ENCODE data around the gene ANKFN1.

The ANKFN1 gene

GRCh38 chr17:56130631-56131030, 22.6 kb upstream of the ANKFN1 start:
- TF ChIP-seq CTCF (IDR thresholded peaks at IDR 0.05; ENCODE audit: insufficient read depth, low read length, poor library complexity, severe bottlenecking), result no peak
- TF ChIP-seq EZH2phosphoT487 (conservative IDR thresholded peaks at IDR 0.05; ENCODE audit: low read length), result no peak
- H3K9me2 ChIP-seq (replicated peaks; ENCODE audit: insufficient read depth, low read length), result no peaks in the 10 kb centered on the region
- H4K20me1 ChIP-seq (ENCODE audit: low read depth, low read length), result no peaks in the 10 kb centered on the region
- H3K27me3 ChIP-seq (ENCODE audit: low read length), result no peaks in the 10 kb centered on the region
- no peak overlapping the region for H2AFZ ChIP-seq (ENCODE audit: low read depth, low read length, severe bottlenecking)
- no peak overlapping the region for H3K4me2 ChIP-seq (ENCODE audit: low read depth, low read length, poor library complexity, severe bottlenecking)
- H3K9ac ChIP-seq (ENCODE audit: low read length), result no peak overlapping the region
- no peaks in the 10 kb centered on the region; the same call in 1 of the 2 replicates for H3K9me3 ChIP-seq (ENCODE audit: insufficient read depth, low read length)
- no peaks in the 10 kb centered on the region for H3F3A ChIP-seq (ENCODE audit: insufficient read depth)
- H3K79me2 ChIP-seq (ENCODE audit: insufficient read depth, low read length), result no peaks in the 10 kb centered on the region
- no peak overlapping the region for H3K4me3 ChIP-seq (ENCODE audit: insufficient read depth, low read length, poor library complexity, severe bottlenecking)
- H3K36me3 ChIP-seq (ENCODE audit: low read length), result no peaks in the 10 kb centered on the region
- H3K27ac ChIP-seq (ENCODE audit: low read depth, low read length), result no peak overlapping the region

GRCh38 chr17:56131431-56131830, 21.8 kb upstream of the ANKFN1 start:
- TF ChIP-seq EZH2phosphoT487 (conservative IDR thresholded peaks at IDR 0.05; ENCODE audit: low read length), result no peak
- no peak for TF ChIP-seq CTCF (IDR thresholded peaks at IDR 0.05; ENCODE audit: insufficient read depth, low read length, poor library complexity, severe bottlenecking)
- no peak overlapping the region for H2AFZ ChIP-seq (ENCODE audit: low read depth, low read length, severe bottlenecking)
- no peak overlapping the region for H3K4me3 ChIP-seq (ENCODE audit: insufficient read depth, low read length, poor library complexity, severe bottlenecking)
- H4K20me1 ChIP-seq (ENCODE audit: low read depth, low read length), result no peaks in the 10 kb centered on the region
- no peak overlapping the region for H3K27ac ChIP-seq (ENCODE audit: low read depth, low read length)
- H3K9ac ChIP-seq (ENCODE audit: low read length), result no peak overlapping the region
- no peaks in the 10 kb centered on the region for H3K27me3 ChIP-seq (ENCODE audit: low read length)
- H3K9me2 ChIP-seq (replicated peaks; ENCODE audit: insufficient read depth, low read length), result no peaks in the 10 kb centered on the region
- H3K9me3 ChIP-seq (ENCODE audit: insufficient read depth, low read length), result no peaks in the 10 kb centered on the region; the same call in 1 of the 2 replicates
- no peaks in the 10 kb centered on the region for H3K36me3 ChIP-seq (ENCODE audit: low read length)
- no peaks in the 10 kb centered on the region for H3K79me2 ChIP-seq (ENCODE audit: insufficient read depth, low read length)
- H3K4me2 ChIP-seq (ENCODE audit: low read depth, low read length, poor library complexity, severe bottlenecking), result no peak overlapping the region
- H3F3A ChIP-seq (ENCODE audit: insufficient read depth), result no peaks in the 10 kb centered on the region

GRCh38 chr17:56136301-56136700, 17.0 kb upstream of the ANKFN1 start:
- H3K9me2 ChIP-seq (replicated peaks; ENCODE audit: insufficient read depth, low read length), result no peaks in the 10 kb centered on the region
- H3K9me3 ChIP-seq (ENCODE audit: insufficient read depth, low read length), result no peaks in the 10 kb centered on the region; the same call in 1 of the 2 replicates
- TF ChIP-seq CTCF (IDR thresholded peaks at IDR 0.05; ENCODE audit: insufficient read depth, low read length, poor library complexity, severe bottlenecking) (no peak), EZH2phosphoT487 (conservative IDR thresholded peaks at IDR 0.05; ENCODE audit: low read length) (no peak)
- H3K4me3 ChIP-seq (ENCODE audit: insufficient read depth, low read length, poor library complexity, severe bottlenecking), result no peak overlapping the region
- H3K27ac ChIP-seq (ENCODE audit: low read depth, low read length), result no peak overlapping the region
- no peak overlapping the region for H3K9ac ChIP-seq (ENCODE audit: low read length)
- H2AFZ ChIP-seq (ENCODE audit: low read depth, low read length, severe bottlenecking), result no peak overlapping the region
- no peaks in the 10 kb centered on the region for H4K20me1 ChIP-seq (ENCODE audit: low read depth, low read length)
- no peaks in the 10 kb centered on the region for H3K36me3 ChIP-seq (ENCODE audit: low read length)
- no peaks in the 10 kb centered on the region for H3K79me2 ChIP-seq (ENCODE audit: insufficient read depth, low read length)
- no peaks in the 10 kb centered on the region for H3K27me3 ChIP-seq (ENCODE audit: low read length)
- no peak overlapping the region for H3K4me2 ChIP-seq (ENCODE audit: low read depth, low read length, poor library complexity, severe bottlenecking)
- no peaks in the 10 kb centered on the region for H3F3A ChIP-seq (ENCODE audit: insufficient read depth)

Measured in SU-DHL-6 (cell line).